Measurements from ENCODE around the gene ZNF124.
"Not testable (repeated sequence)": the region's sequence is repeated elsewhere in the genome, so short reads cannot be mapped to it uniquely, and the experiment has no call there.

ZNF124 gene

DNA sequence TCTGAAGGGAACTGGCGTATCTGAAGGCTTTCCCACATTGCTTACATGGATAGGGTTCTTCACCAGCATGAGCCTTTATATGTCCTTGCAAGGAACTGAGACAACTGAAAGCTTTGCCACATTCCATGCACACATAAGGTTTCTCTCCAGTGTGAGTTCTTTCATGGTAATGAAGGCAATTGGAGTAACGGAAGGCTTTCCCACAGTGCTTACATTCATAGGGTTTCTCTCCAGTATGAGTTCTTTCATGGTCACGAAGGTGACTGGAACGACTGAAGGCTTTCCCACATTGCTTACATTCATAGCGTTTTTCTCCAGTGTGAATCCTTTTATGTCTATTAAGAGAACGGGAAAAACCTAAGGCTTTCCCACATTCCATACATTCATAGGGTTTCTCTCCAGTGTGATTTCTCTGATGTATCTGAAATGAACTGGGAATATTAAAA lies 15.0 kb downstream of the ZNF124 start:
- H3K36me3 ChIP-seq (ENCODE audit: low read depth), result peaks cover 20% of the 10 kb centered on the region
- no peak for DNase-seq (ENCODE audit: low spot score)
- no peak overlapping the region for H3K27ac ChIP-seq (ENCODE audit: poor library complexity, severe bottlenecking)
- peaks cover 11% of the 10 kb centered on the region for H3K9me3 ChIP-seq (ENCODE audit: severe bottlenecking)
- H3K4me3 ChIP-seq (ENCODE audit: severe bottlenecking), result no peak overlapping the region
- no peaks in the 10 kb centered on the region for H3K27me3 ChIP-seq (ENCODE audit: insufficient read depth, poor library complexity, severe bottlenecking)
- ATAC-seq (ENCODE audit: low read depth), result no peak
- TF ChIP-seq, protein P1, sequence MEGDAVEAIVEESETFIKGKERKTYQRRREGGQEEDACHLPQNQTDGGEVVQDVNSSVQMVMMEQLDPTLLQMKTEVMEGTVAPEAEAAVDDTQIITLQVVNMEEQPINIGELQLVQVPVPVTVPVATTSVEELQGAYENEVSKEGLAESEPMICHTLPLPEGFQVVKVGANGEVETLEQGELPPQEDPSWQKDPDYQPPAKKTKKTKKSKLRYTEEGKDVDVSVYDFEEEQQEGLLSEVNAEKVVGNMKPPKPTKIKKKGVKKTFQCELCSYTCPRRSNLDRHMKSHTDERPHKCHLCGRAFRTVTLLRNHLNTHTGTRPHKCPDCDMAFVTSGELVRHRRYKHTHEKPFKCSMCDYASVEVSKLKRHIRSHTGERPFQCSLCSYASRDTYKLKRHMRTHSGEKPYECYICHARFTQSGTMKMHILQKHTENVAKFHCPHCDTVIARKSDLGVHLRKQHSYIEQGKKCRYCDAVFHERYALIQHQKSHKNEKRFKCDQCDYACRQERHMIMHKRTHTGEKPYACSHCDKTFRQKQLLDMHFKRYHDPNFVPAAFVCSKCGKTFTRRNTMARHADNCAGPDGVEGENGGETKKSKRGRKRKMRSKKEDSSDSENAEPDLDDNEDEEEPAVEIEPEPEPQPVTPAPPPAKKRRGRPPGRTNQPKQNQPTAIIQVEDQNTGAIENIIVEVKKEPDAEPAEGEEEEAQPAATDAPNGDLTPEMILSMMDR (IDR thresholded peaks at IDR 0.05; ENCODE audit: poor library complexity, severe bottlenecking), result no peak
- H3K4me1 ChIP-seq (ENCODE audit: insufficient read depth, poor library complexity, severe bottlenecking), result no peaks in the 10 kb centered on the region

GRCh38 chr1:247147781-247148180 lies 24.0 kb downstream of the ZNF124 start:
- Histone ChIP-seq H3K36me3 (ENCODE audit: low read depth) (no peaks in the 10 kb centered on the region), H3K27ac (ENCODE audit: poor library complexity, severe bottlenecking) (no peak overlapping the region), H3K9me3 (ENCODE audit: severe bottlenecking) (peaks cover 2% of the 10 kb centered on the region), H3K4me3 (ENCODE audit: severe bottlenecking) (no peak overlapping the region), H3K27me3 (ENCODE audit: insufficient read depth, poor library complexity, severe bottlenecking) (no peaks in the 10 kb centered on the region), H3K4me1 (ENCODE audit: insufficient read depth, poor library complexity, severe bottlenecking) (no peaks in the 10 kb centered on the region)
- DNase-seq (ENCODE audit: low spot score), result no peak
- TF ChIP-seq, protein P1 (IDR thresholded peaks at IDR 0.05; ENCODE audit: poor library complexity, severe bottlenecking), result no peak
- ATAC-seq (ENCODE audit: low read depth), result no peak

- not testable (repeated sequence) for H3K4me3 ChIP-seq (ENCODE audit: severe bottlenecking); H3K4me1 ChIP-seq (ENCODE audit: insufficient read depth, poor library complexity, severe bottlenecking); H3K36me3 ChIP-seq (ENCODE audit: low read depth); ATAC-seq (ENCODE audit: low read depth); H3K27ac ChIP-seq (ENCODE audit: poor library complexity, severe bottlenecking); DNase-seq (ENCODE audit: low spot score); H3K9me3 ChIP-seq (ENCODE audit: severe bottlenecking); H3K27me3 ChIP-seq (ENCODE audit: insufficient read depth, poor library complexity, severe bottlenecking)
Observed at GRCh38 chr1:247147120-247147519, 24.7 kb downstream of the ZNF124 start.

GRCh38 chr1:247146671-247147070 lies 25.1 kb downstream of the ZNF124 start:
- ATAC-seq (ENCODE audit: low read depth) (no peak), DNase-seq (ENCODE audit: low spot score) (no peak)
- Histone ChIP-seq H3K36me3 (ENCODE audit: low read depth) (no peaks in the 10 kb centered on the region), H3K9me3 (ENCODE audit: severe bottlenecking) (peaks cover 2% of the 10 kb centered on the region), H3K4me1 (ENCODE audit: insufficient read depth, poor library complexity, severe bottlenecking) (no peaks in the 10 kb centered on the region), H3K27ac (ENCODE audit: poor library complexity, severe bottlenecking) (no peak overlapping the region), H3K4me3 (ENCODE audit: severe bottlenecking) (no peak overlapping the region), H3K27me3 (ENCODE audit: insufficient read depth, poor library complexity, severe bottlenecking) (no peaks in the 10 kb centered on the region)
- TF ChIP-seq, protein P1 (IDR thresholded peaks at IDR 0.05; ENCODE audit: poor library complexity, severe bottlenecking), result no peak

GRCh38 chr1:247145279-247145678 lies 26.5 kb downstream of the ZNF124 start:
- Histone ChIP-seq H3K4me3 (ENCODE audit: severe bottlenecking) (no peak overlapping the region), H3K4me1 (ENCODE audit: insufficient read depth, poor library complexity, severe bottlenecking) (no peaks in the 10 kb centered on the region), H3K9me3 (ENCODE audit: severe bottlenecking) (peaks cover 2% of the 10 kb centered on the region), H3K27me3 (ENCODE audit: insufficient read depth, poor library complexity, severe bottlenecking) (no peaks in the 10 kb centered on the region), H3K27ac (ENCODE audit: poor library complexity, severe bottlenecking) (no peak overlapping the region), H3K36me3 (ENCODE audit: low read depth) (no peaks in the 10 kb centered on the region)
- DNase-seq (ENCODE audit: low spot score), result no peak
- TF ChIP-seq, protein P1 (IDR thresholded peaks at IDR 0.05; ENCODE audit: poor library complexity, severe bottlenecking), result no peak
- ATAC-seq (ENCODE audit: low read depth), result no peak

DNA sequence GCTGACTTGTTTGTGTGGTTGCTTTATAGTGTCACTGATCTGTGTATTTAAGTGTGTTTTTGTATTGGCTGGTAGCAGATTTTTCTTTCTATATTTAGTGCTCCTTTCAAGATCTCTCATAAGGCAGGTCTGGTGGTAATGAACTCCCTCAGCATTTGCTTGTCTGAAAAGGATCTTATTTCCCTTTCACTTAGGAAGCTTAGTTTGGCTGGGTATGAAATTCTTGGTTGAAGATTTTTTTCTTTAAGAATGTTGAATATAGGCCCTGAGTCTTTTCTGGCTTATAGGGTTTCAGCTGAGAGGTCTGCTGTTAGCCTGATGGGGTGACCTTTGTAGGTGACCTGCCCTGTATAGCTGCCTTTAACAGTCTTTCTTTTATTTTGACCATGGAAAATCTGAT lies 32.3 kb downstream of the ZNF124 start:
- not testable (repeated sequence) for H3K27ac ChIP-seq (ENCODE audit: poor library complexity, severe bottlenecking); H3K4me1 ChIP-seq (ENCODE audit: insufficient read depth, poor library complexity, severe bottlenecking); DNase-seq (ENCODE audit: low spot score); H3K27me3 ChIP-seq (ENCODE audit: insufficient read depth, poor library complexity, severe bottlenecking); H3K36me3 ChIP-seq (ENCODE audit: low read depth); H3K4me3 ChIP-seq (ENCODE audit: severe bottlenecking); ATAC-seq (ENCODE audit: low read depth)
- H3K9me3 ChIP-seq (ENCODE audit: severe bottlenecking), result peaks cover 15% of the 10 kb centered on the region

Data from RWPE2 (cell line).